ENCODE results near the gene SH3BP2. TPM values are rescaled to one million over a fixed set of nuclear protein-coding genes. Genes with fewer than 3 reads are reported as not detected.
A peak's percentile ranks its signal among the peaks of the same experiment; 100 is the strongest.

The SH3BP2 gene
- total RNA-seq, 6 experiments from 2014 or later: 17.6 to 25.4 (median 20.5) TPM

- DNase-seq: no peak
- H3K36me3 Mint-ChIP-seq (ENCODE audit: low read depth): peaks cover 28% of the 10 kb centered on the region
- H3K9me3 Mint-ChIP-seq: no peaks in the 10 kb centered on the region
- H3K4me3 Mint-ChIP-seq: peak overlapping the region; percentile 97
- H3K4me1 Mint-ChIP-seq (ENCODE audit: low read depth): peaks cover 46% of the 10 kb centered on the region
- H3K27ac Mint-ChIP-seq: peak overlapping the region; percentile 86
- TF ChIP-seq CTCF (IDR thresholded peaks at IDR 0.05): no peak
- peaks cover 2% of the 10 kb centered on the region for H3K27me3 Mint-ChIP-seq (ENCODE audit: insufficient read depth)
Observed at GRCh38 chr4:2843941-2844584, 51.2 kb downstream of the SH3BP2 start.

- Mint-ChIP-seq H3K27ac (no peak overlapping the region), H3K4me1 (ENCODE audit: low read depth) (peaks cover 61% of the 10 kb centered on the region), H3K4me3 (peak overlapping the region; percentile 97), H3K36me3 (ENCODE audit: low read depth) (peaks cover 23% of the 10 kb centered on the region), H3K9me3 (no peaks in the 10 kb centered on the region), H3K27me3 (ENCODE audit: insufficient read depth) (peaks cover 2% of the 10 kb centered on the region)
- DNase-seq: no peak
- TF ChIP-seq CTCF (IDR thresholded peaks at IDR 0.05): no peak
Observed at GRCh38 chr4:2846172-2846571, 53.3 kb downstream of the SH3BP2 start.

- no peak overlapping the region; the same call in 1 of the 2 replicates for H3K27ac Mint-ChIP-seq
- H3K4me1 Mint-ChIP-seq (ENCODE audit: low read depth): peaks cover 69% of the 10 kb centered on the region
- peaks cover 2% of the 10 kb centered on the region for H3K27me3 Mint-ChIP-seq (ENCODE audit: insufficient read depth)
- DNase-seq: no peak
- no peak overlapping the region for H3K4me3 Mint-ChIP-seq
- H3K9me3 Mint-ChIP-seq: no peaks in the 10 kb centered on the region
- H3K36me3 Mint-ChIP-seq (ENCODE audit: low read depth): peaks cover 23% of the 10 kb centered on the region
- no peak for TF ChIP-seq CTCF (IDR thresholded peaks at IDR 0.05)
Observed at GRCh38 chr4:2847302-2847871, 54.5 kb downstream of the SH3BP2 start.

GRCh38 chr4:2848449-2848848, 55.6 kb downstream of the SH3BP2 start:
- DNase-seq: no peak
- H3K4me1 Mint-ChIP-seq (ENCODE audit: low read depth): peaks cover 66% of the 10 kb centered on the region
- no peaks in the 10 kb centered on the region for H3K9me3 Mint-ChIP-seq
- H3K4me3 Mint-ChIP-seq: no peak overlapping the region
- H3K27ac Mint-ChIP-seq: no peak overlapping the region
- no peak for TF ChIP-seq CTCF (IDR thresholded peaks at IDR 0.05)
- H3K27me3 Mint-ChIP-seq (ENCODE audit: insufficient read depth): peaks cover 2% of the 10 kb centered on the region
- H3K36me3 Mint-ChIP-seq (ENCODE audit: low read depth): peaks cover 19% of the 10 kb centered on the region

- Mint-ChIP-seq H3K4me3 (no peak overlapping the region), H3K27ac (peak overlapping the region; percentile 54), H3K9me3 (no peaks in the 10 kb centered on the region), H3K36me3 (ENCODE audit: low read depth) (peaks cover 16% of the 10 kb centered on the region), H3K4me1 (ENCODE audit: low read depth) (peaks cover 66% of the 10 kb centered on the region), H3K27me3 (ENCODE audit: insufficient read depth) (no peaks in the 10 kb centered on the region; the same call in 1 of the 2 replicates)
- no peak for DNase-seq
- no peak for TF ChIP-seq CTCF (IDR thresholded peaks at IDR 0.05)
Observed at GRCh38 chr4:2849267-2850152, 56.6 kb downstream of the SH3BP2 start.

Data from HFFc6 (cell line).